IPS DF 6.9 (cell line): Measurements from ENCODE around the gene TACC2.
"Not testable (repeated sequence)": the region's sequence is repeated elsewhere in the genome, so short reads cannot be mapped to it uniquely, and the experiment has no call there.

ENCODE experiments used
- DNase-seq: peaks from one replicate; pipeline ENCODE4 v3.0.0-alpha.2; 2013; ENCODE audit warnings: low read depth, low spot score
- H3K27ac ChIP-seq: one replicate; pipeline ENCODE4 v1.5.1; 2013; ENCODE audit warnings: low read length, control low read depth
- H3K27me3 ChIP-seq: 2 replicates; pipeline ENCODE4 v1.6.1; 2013; ENCODE audit warnings: mild to moderate bottlenecking, low read length; ENCODE audit not compliant: control insufficient read depth, insufficient read depth
- H3K36me3 ChIP-seq: 2 replicates; pipeline ENCODE4 v1.6.1; 2013; ENCODE audit warnings: low read length; ENCODE audit not compliant: control insufficient read depth, insufficient read depth
- H3K4me1 ChIP-seq: 2 replicates; pipeline ENCODE4 v1.6.1; 2013; ENCODE audit warnings: low read length; ENCODE audit not compliant: control insufficient read depth, insufficient read depth
- H3K4me3 ChIP-seq: 2 replicates; pipeline ENCODE4 v1.5.1; 2013; ENCODE audit warnings: mild to moderate bottlenecking, low read length
- H3K9me3 ChIP-seq: 2 replicates; pipeline ENCODE4 v1.6.1; 2013; ENCODE audit warnings: low read length, inconsistent platforms; ENCODE audit not compliant: control insufficient read depth, insufficient read depth
- WGBS: extraction: QIAGEN DNeasy Blood & Tissue Kit; methylation state at CpG from one replicate; pipeline ENCODE4 v1.1.7; 2013; ENCODE audit warnings: mixed read lengths, missing lambda C conversion rate; ENCODE audit not compliant: insufficient read length, insufficient coverage; 5-methylcytosine and 5-hydroxymethylcytosine counted together

The TACC2 gene

GRCh38 chr10:122023257-122023656 is 34.3 kb downstream of the TACC2 start:
- not testable (repeated sequence) for H3K27ac ChIP-seq, DNase-seq, H3K9me3 ChIP-seq, H3K4me1 ChIP-seq, H3K36me3 ChIP-seq, H3K4me3 ChIP-seq, H3K27me3 ChIP-seq
- no CpG with 5 or more reads among the region's 7 CpGs for WGBS

DNA sequence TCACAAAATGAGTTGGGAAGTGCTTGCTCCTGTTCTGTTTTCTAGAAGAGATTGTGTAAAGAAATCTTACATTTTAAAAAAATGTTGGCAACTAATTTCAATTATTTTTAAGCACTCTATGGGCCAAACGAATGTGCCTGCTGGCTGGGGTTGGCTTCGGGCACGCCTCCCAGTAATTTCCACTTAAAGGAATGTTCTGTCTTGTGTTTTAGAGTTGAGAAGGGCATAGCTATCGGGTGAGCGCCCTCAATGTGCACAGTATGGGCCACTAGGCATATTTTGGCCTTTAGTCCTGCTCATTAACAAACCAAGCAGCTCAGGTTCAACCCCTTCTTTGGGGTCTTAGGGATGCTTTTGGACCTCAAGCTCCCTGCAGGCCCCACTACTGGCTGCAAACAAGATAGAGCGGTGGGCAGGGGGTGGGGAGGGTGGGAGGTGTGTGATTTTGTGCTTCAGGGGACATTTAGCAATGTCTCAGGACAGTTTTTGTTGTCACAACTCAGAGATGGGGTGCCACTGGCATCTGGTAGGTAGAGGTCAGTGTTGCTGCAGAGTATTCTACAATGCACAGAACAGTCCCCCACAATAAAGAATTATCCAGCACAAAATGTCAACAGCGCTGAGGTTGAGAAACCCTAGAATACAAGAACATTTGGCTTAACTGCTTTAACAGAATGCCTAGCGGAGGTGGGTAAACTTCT is 40.7 kb downstream of the TACC2 start:
- no CpG with 5 or more reads among the region's 8 CpGs for WGBS

GRCh38 chr10:122030200-122030552 is 41.2 kb downstream of the TACC2 start:
- H3K4me1 ChIP-seq: no peaks in the 10 kb centered on the region
- no peaks in the 10 kb centered on the region for H3K9me3 ChIP-seq
- no peak overlapping the region for H3K4me3 ChIP-seq
- H3K36me3 ChIP-seq: no peaks in the 10 kb centered on the region
- no CpG with 5 or more reads among the region's 7 CpGs for WGBS
- no peak for DNase-seq
- H3K27ac ChIP-seq: no peak overlapping the region
- no peaks in the 10 kb centered on the region for H3K27me3 ChIP-seq

More for the DNA sequence above, 40.7 kb downstream of the TACC2 start:
- Histone ChIP-seq H3K9me3 (no peaks in the 10 kb centered on the region), H3K4me3 (no peak overlapping the region), H3K27me3 (no peaks in the 10 kb centered on the region), H3K36me3 (no peaks in the 10 kb centered on the region), H3K4me1 (no peaks in the 10 kb centered on the region), H3K27ac (no peak overlapping the region)
- no peak for DNase-seq

DNA sequence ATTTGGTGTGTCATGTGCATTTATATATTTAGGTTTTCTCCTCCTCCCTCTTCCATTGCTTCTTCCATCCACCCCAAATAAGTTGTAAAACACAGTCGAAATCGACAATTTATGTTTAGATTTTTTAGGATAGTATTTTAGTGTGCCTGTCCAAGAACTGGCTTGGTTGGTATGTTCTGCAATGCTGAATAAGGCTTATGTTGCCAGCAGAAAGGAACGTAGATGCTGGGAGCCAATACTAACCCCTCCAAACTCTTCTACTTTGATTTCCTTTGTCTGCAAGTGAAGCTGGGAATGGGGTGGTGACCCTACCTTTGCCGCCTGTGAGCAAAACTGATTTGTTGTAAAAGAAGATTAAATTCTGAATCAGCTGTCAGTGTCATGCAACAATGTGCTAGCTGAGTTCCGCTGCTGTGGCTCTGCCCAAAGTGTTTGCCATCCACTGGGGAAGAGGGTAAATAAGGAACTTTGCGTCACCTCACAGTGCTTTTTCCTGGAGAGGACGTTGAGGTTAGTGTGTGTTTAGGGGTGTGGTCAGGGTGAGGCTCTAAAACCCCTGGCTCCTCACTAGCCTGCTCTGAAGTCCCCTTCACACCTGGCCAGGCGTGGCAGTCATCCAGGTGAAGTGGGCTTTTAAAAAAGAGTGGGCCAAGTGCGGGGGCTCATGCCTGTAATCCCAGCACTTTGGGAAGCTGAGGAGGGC is 44.4 kb downstream of the TACC2 start:
- Histone ChIP-seq H3K27me3 (no peaks in the 10 kb centered on the region), H3K9me3 (no peaks in the 10 kb centered on the region), H3K4me1 (no peaks in the 10 kb centered on the region), H3K27ac (no peak overlapping the region), H3K36me3 (no peaks in the 10 kb centered on the region), H3K4me3 (no peak overlapping the region)
- DNase-seq: no peak
- WGBS: no CpG with 5 or more reads among the region's 9 CpGs

GRCh38 chr10:122034149-122034756 is 45.3 kb downstream of the TACC2 start:
- Histone ChIP-seq H3K27ac (no peak overlapping the region), H3K27me3 (no peaks in the 10 kb centered on the region), H3K4me1 (no peaks in the 10 kb centered on the region), H3K4me3 (no peak overlapping the region), H3K9me3 (no peaks in the 10 kb centered on the region), H3K36me3 (no peaks in the 10 kb centered on the region)
- no CpG with 5 or more reads among the region's 6 CpGs for WGBS
- DNase-seq: no peak

DNA sequence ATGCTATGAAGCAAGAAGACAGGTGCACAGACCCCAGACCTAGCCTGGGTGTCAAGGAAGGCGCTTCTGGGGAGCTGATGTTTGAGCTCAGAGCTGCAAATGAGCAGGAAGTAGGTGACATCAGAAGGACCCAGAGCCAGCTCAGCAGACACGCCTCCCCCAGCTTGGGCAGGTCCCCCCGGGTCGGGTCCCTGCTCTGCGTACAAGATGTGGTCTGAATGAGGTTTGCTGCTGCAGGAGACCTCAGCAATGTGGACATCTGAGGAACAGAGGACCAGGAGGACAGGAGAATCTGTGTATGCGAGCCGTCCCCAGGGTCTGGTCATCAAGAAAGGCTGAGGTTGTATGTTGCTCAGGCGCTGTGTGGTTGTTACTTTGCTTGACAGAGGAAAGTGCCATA is 51.8 kb downstream of the TACC2 start:
- Histone ChIP-seq H3K36me3 (no peaks in the 10 kb centered on the region), H3K27me3 (no peaks in the 10 kb centered on the region), H3K27ac (no peak overlapping the region), H3K4me3 (no peak overlapping the region), H3K4me1 (peaks cover 6% of the 10 kb centered on the region; the same call in 1 of the 2 replicates), H3K9me3 (no peaks in the 10 kb centered on the region)
- no peak for DNase-seq
- WGBS: no CpG with 5 or more reads among the region's 8 CpGs

GRCh38 chr10:122042836-122043235 is 53.9 kb downstream of the TACC2 start:
- no peak overlapping the region for H3K4me3 ChIP-seq
- no peaks in the 10 kb centered on the region for H3K9me3 ChIP-seq
- H3K27ac ChIP-seq: no peak overlapping the region
- H3K4me1 ChIP-seq: peaks cover 6% of the 10 kb centered on the region; the same call in 1 of the 2 replicates
- no peaks in the 10 kb centered on the region for H3K36me3 ChIP-seq
- no CpG with 5 or more reads among the region's 1 CpG for WGBS
- no peak for DNase-seq
- H3K27me3 ChIP-seq: no peaks in the 10 kb centered on the region

- no peaks in the 10 kb centered on the region for H3K27me3 ChIP-seq
- WGBS: no CpG with 5 or more reads among the region's 13 CpGs
- DNase-seq: no peak
- H3K4me1 ChIP-seq: peaks cover 6% of the 10 kb centered on the region; the same call in 1 of the 2 replicates
- no peaks in the 10 kb centered on the region for H3K9me3 ChIP-seq
- no peak overlapping the region for H3K4me3 ChIP-seq
- no peak overlapping the region for H3K27ac ChIP-seq
- no peaks in the 10 kb centered on the region for H3K36me3 ChIP-seq
Measured at GRCh38 chr10:122044045-122044661, 55.2 kb downstream of the TACC2 start.

GRCh38 chr10:122044713-122045112 is 55.8 kb downstream of the TACC2 start:
- no peak for DNase-seq
- no CpG with 5 or more reads among the region's 9 CpGs for WGBS
- Histone ChIP-seq H3K4me3 (no peak overlapping the region), H3K9me3 (no peaks in the 10 kb centered on the region), H3K27ac (no peak overlapping the region), H3K27me3 (no peaks in the 10 kb centered on the region), H3K4me1 (peaks cover 6% of the 10 kb centered on the region; the same call in 1 of the 2 replicates), H3K36me3 (no peaks in the 10 kb centered on the region)

- WGBS: no CpG with 5 or more reads among the region's 5 CpGs
- no peak for DNase-seq
- Histone ChIP-seq H3K36me3 (no peaks in the 10 kb centered on the region), H3K27me3 (no peaks in the 10 kb centered on the region), H3K27ac (no peak overlapping the region), H3K9me3 (no peaks in the 10 kb centered on the region), H3K4me1 (peaks cover 6% of the 10 kb centered on the region; the same call in 1 of the 2 replicates), H3K4me3 (no peak overlapping the region)
Measured at GRCh38 chr10:122045212-122045611, 56.2 kb downstream of the TACC2 start.
